HepG2 (cell line): ENCODE data around the gene CLHC1.

ENCODE experiments used
- HDAC6 ChIP-seq: fragments of 200-600 bp; sonication (generic); IDR thresholded peaks from 2 replicates; pipeline ENCODE4 v1.7.0; 2017; ENCODE audit warnings: mild to moderate bottlenecking, antibody characterized with exemption, low read length, low read depth
- SP1 ChIP-seq, 2 experiments: fragments of 450-650 bp in 1 of 2; sonication (generic) in 1 of 2; formaldehyde crosslinking in 1 of 2; IDR thresholded peaks; 2 replicates each; pipeline versions ENCODE4 v1.4.0 to v1.6.1; 2016 to 2020; ENCODE audit warnings: missing genetic modification reagents in 1 of 2
- ZFP41 ChIP-seq: sonication (generic); formaldehyde crosslinking; IDR thresholded peaks from 2 replicates; pipeline ENCODE4 v1.4.0; 2020; ENCODE audit warnings: mild to moderate bottlenecking, missing genetic modification reagents, borderline replicate concordance
- TF ChIP-seq, protein P1 (sequence below): sonication (generic); formaldehyde crosslinking; IDR thresholded peaks from 2 replicates; pipeline ENCODE4 v1.5.0; 2020; ENCODE audit warnings: mild to moderate bottlenecking, missing genetic modification reagents, moderate library complexity

DNA sequence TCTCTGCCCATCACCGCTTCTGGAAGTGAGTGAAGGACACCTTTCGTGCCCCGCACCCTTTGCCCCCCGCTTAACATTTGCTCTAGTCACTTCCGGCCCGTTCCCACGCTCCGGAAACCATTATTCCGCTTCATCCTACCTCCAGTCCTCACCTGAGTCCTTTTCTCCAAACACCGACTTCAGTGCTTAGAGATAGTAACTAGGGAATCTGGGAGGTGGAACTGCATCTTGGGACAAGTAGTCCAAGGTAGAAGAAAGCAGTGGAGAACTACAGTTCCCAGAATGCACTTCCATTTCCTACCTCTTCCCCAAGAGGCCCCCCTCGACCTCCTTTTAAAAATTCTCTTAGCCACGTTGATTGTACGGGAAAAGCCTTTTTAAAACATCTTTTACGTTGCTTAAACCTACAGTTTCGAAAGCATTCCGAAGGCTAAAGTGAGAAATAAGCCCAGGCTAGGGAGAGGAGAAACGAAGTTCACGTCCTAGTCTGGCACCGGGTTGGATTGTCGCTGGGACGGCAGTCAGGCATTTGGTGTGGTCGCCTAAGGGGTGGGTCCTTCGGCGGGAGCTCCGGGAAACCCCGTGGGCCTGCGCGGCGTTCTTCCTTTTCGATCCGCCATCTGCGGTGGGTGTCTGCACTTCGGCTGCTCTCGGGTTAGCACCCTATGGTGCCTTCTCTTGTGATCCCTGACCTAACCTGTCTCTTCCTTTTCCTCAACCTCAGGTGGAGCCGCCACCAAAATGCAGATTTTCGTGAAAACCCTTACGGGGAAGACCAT is at the start of gene CLHC1, which contains the start of gene RPS27A:
- TF ChIP-seq HDAC6 (peak; percentile 94; the same call in 1 of the 2 replicates), SP1 (IDR thresholded peaks at IDR 0.05) (no peak), SP1 (CRISPR knock-in tag; IDR thresholded peaks at IDR 0.05) (peak; percentile 63; the same call in 1 of the 2 replicates), ZFP41 (CRISPR knock-in tag) (no peak)
- TF ChIP-seq, protein P1, sequence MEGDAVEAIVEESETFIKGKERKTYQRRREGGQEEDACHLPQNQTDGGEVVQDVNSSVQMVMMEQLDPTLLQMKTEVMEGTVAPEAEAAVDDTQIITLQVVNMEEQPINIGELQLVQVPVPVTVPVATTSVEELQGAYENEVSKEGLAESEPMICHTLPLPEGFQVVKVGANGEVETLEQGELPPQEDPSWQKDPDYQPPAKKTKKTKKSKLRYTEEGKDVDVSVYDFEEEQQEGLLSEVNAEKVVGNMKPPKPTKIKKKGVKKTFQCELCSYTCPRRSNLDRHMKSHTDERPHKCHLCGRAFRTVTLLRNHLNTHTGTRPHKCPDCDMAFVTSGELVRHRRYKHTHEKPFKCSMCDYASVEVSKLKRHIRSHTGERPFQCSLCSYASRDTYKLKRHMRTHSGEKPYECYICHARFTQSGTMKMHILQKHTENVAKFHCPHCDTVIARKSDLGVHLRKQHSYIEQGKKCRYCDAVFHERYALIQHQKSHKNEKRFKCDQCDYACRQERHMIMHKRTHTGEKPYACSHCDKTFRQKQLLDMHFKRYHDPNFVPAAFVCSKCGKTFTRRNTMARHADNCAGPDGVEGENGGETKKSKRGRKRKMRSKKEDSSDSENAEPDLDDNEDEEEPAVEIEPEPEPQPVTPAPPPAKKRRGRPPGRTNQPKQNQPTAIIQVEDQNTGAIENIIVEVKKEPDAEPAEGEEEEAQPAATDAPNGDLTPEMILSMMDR (CRISPR knock-in tag), result no peak
